A549 (cell line): ENCODE results near the gene ROR1. TPM values are rescaled to one million over a fixed set of nuclear protein-coding genes. Genes with fewer than 3 reads are reported as not detected.

Experiments used
- ATAC-seq, 2 experiments: fragments of 200-7000 bp in 1 of 2; fragments of >200 bp in 1 of 2; cut with Nextera tagmentation in 1 of 2; cut with Tn5 transposase in 1 of 2; 3 replicates each; pipeline versions ENCODE4 v1.8.0 to v1.9.1; 2018 to 2020; ENCODE audit warnings: mild to moderate bottlenecking in 1 of 2, moderate library complexity in 1 of 2
- CTCF ChIA-PET: fragments of 300-600 bp; sonication (Branson Sonifier 250); formaldehyde crosslinking; extraction: SDS; loops from one replicate; lab custom pipeline; 2021; ENCODE audit warnings: antibody characterized with exemption, inconsistent platforms; lab: Yijun Ruan, JAX
- POLR2A ChIA-PET: fragments of 350-600 bp; formaldehyde crosslinking; extraction: SDS; loops from one replicate; lab custom pipeline; 2021; ENCODE audit warnings: antibody characterized with exemption, inconsistent platforms; lab: Yijun Ruan, JAX
- DNase-seq, 2 experiments: peaks; one replicate each; pipeline versions ENCODE4 v3.0.0 to v3.0.0-alpha.2; 2011 to 2016; ENCODE audit warnings: low read depth in 1 of 2, low spot score in 1 of 2
- FAIRE-seq: peaks from 2 replicates; lab custom pipeline; 2011; peaks lifted over from hg19 to GRCh38; lab: Jason Lieb, UNC
- H3K27ac ChIP-seq, 2 experiments: fragments of >200 bp; sonication (Bioruptor Twin); formaldehyde crosslinking; 3 replicates each; pipeline ENCODE4 v1.5.1; 2016 to 2017
- H3K4me1 ChIP-seq: fragments of >200 bp; sonication (Bioruptor Twin); formaldehyde crosslinking; 3 replicates; pipeline ENCODE4 v1.6.1; 2016
- H3K4me2 ChIP-seq: fragments of >200 bp; sonication (Bioruptor Twin); formaldehyde crosslinking; 3 replicates; pipeline ENCODE4 v1.6.1; 2016
- H3K4me3 ChIP-seq: fragments of >200 bp; sonication (Bioruptor Twin); formaldehyde crosslinking; 3 replicates; pipeline ENCODE4 v1.5.1; 2016
- H3K9me3 ChIP-seq: fragments of >200 bp; sonication (Bioruptor Twin); formaldehyde crosslinking; 3 replicates; pipeline ENCODE4 v1.6.1; 2016
- CBX2 ChIP-seq: fragments of 200-600 bp; sonication (generic); IDR thresholded peaks from 2 replicates; pipeline ENCODE4 v1.6.1; 2016; ENCODE audit warnings: low read depth, mild to moderate bottlenecking, borderline replicate concordance
- EHF ChIP-seq: fragments of 250-450 bp; sonication (Bioruptor Pico); IDR thresholded peaks from 2 replicates; pipeline ENCODE4 v1.5.0; 2020; ENCODE audit warnings: mild to moderate bottlenecking
- EP300 ChIP-seq, 2 experiments: fragments of >200 bp; sonication (Bioruptor Twin); formaldehyde crosslinking; IDR thresholded peaks; 2 replicates in 1 of 2; 3 replicates in 1 of 2; pipeline ENCODE4 v1.6.1; 2016 to 2017
- ESRRA ChIP-seq: fragments of 150-350 bp; IDR thresholded peaks from 2 replicates; pipeline ENCODE4 v1.6.1; 2014; ENCODE audit warnings: mild to moderate bottlenecking, low read length, borderline replicate concordance
- HMGXB4 ChIP-seq: fragments of 250-450 bp; sonication (Bioruptor Pico); IDR thresholded peaks from 2 replicates; pipeline ENCODE4 v1.5.0; 2021; ENCODE audit warnings: mild to moderate bottlenecking, moderate library complexity, borderline replicate concordance
- HOXA7 ChIP-seq: fragments of 250-450 bp; sonication (Bioruptor Pico); IDR thresholded peaks from 2 replicates; pipeline ENCODE4 v1.5.0; 2020; ENCODE audit warnings: mild to moderate bottlenecking, moderate library complexity
- HOXB13 ChIP-seq: fragments of 250-450 bp; sonication (Bioruptor Pico); IDR thresholded peaks from 2 replicates; pipeline ENCODE4 v1.5.0; 2020; ENCODE audit warnings: low read depth, mild to moderate bottlenecking, moderate library complexity
- HOXB5 ChIP-seq: fragments of 250-450 bp; sonication (Bioruptor Pico); IDR thresholded peaks from 2 replicates; pipeline ENCODE4 v1.5.0; 2020; ENCODE audit warnings: mild to moderate bottlenecking, moderate library complexity
- MAX ChIP-seq: IDR thresholded peaks from 2 replicates; pipeline ENCODE4 v1.6.1; 2012
- NPAS2 ChIP-seq: fragments of 250-450 bp; sonication (Bioruptor Pico); IDR thresholded peaks from 2 replicates; pipeline ENCODE4 v1.8.0; 2022; ENCODE audit warnings: mild to moderate bottlenecking, moderate library complexity, borderline replicate concordance
- NR3C1 ChIP-seq: fragments of >200 bp; sonication (Bioruptor Twin); formaldehyde crosslinking; IDR thresholded peaks from 3 replicates; pipeline ENCODE4 v1.6.1; 2017
- PHF8 ChIP-seq: fragments of 200-600 bp; sonication (generic); IDR thresholded peaks from 2 replicates; pipeline ENCODE4 v1.6.1; 2016; ENCODE audit warnings: low read depth, mild to moderate bottlenecking, antibody characterized with exemption, moderate library complexity, borderline replicate concordance
- POLR2AphosphoS2 ChIP-seq: conservative IDR thresholded peaks from 2 replicates; pipeline ENCODE4 v1.6.1; 2012; ENCODE audit warnings: low read length, improper control_type of control experiment, inconsistent platforms
- RCOR1 ChIP-seq: fragments of 150-350 bp; IDR thresholded peaks from 2 replicates; pipeline ENCODE4 v1.6.1; 2014; ENCODE audit warnings: antibody characterized with exemption, low read length, low read depth
- RFX5 ChIP-seq: fragments of 450-650 bp; IDR thresholded peaks from 2 replicates; pipeline ENCODE4 v1.7.1; 2014; ENCODE audit warnings: antibody characterized with exemption, mild to moderate bottlenecking, moderate library complexity
- TFCP2L1 ChIP-seq: fragments of 250-450 bp; sonication (Bioruptor Pico); IDR thresholded peaks from 2 replicates; pipeline ENCODE4 v1.5.0; 2021; ENCODE audit warnings: mild to moderate bottlenecking
- ZC3H11A ChIP-seq: fragments of 450-650 bp; IDR thresholded peaks from 2 replicates; pipeline ENCODE4 v1.6.1; 2014; ENCODE audit warnings: antibody characterized with exemption, mild to moderate bottlenecking
- WGBS: methylation state at CpG from one replicate; pipeline ENCODE4 v1.1.6; 2017; ENCODE audit errors: missing lambda C conversion rate; 5-methylcytosine and 5-hydroxymethylcytosine counted together
- polyA plus RNA-seq, 4 experiments: library from polyadenylated mRNA; depleted of rRNA in 3 of 4; stranded (reverse); fragments of >200 nt; fragmentation: RNase III in 1 of 4; extraction: RNeasy Plus Mini Kit Qiagen cat#74134 plus additional on column Dnase treatment in 1 of 4; gene quantifications; 2 replicates in 3 of 4; 3 replicates in 1 of 4; pipeline ENCODE4 v1.2.3, GENCODE V29; 2011 to 2017
- TF ChIP-seq, protein P1 (sequence below): IDR thresholded peaks from 2 replicates; pipeline ENCODE4 v1.6.1; 2012; ENCODE audit warnings: low read depth, borderline replicate concordance
- TF ChIP-seq, protein P2 (sequence below): fragments of 200-600 bp; sonication (generic); IDR thresholded peaks from 2 replicates; pipeline ENCODE4 v1.6.1; 2016; ENCODE audit warnings: antibody characterized with exemption, mild to moderate bottlenecking, moderate library complexity

ROR1 gene
- polyA plus RNA-seq, 2 of the 4 experiments (the other 2 are of a cell fraction) = 6.5 to 19.0 TPM

GRCh38 chr1:63777965-63778880, 4.4 kb downstream of the ROR1 start:
- TF ChIP-seq ESRRA (no peak), MAX (no peak), RFX5 (no peak), TFCP2L1 (CRISPR knock-in tag) (no peak), EP300 (IDR thresholded peaks at IDR 0.05) (no peak), HOXB5 (CRISPR knock-in tag) (no peak), HOXB13 (CRISPR knock-in tag) (no peak), CBX2 (no peak), HMGXB4 (no peak), PHF8 (no peak), ZC3H11A (no peak), NPAS2 (CRISPR knock-in tag) (no peak)
- TF ChIP-seq, protein P1, sequence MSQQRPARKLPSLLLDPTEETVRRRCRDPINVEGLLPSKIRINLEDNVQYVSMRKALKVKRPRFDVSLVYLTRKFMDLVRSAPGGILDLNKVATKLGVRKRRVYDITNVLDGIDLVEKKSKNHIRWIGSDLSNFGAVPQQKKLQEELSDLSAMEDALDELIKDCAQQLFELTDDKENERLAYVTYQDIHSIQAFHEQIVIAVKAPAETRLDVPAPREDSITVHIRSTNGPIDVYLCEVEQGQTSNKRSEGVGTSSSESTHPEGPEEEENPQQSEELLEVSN = no peak
- TF ChIP-seq, all 56 proteins: peak for 0
- FAIRE-seq (no peak), DNase-seq (no peak), ATAC-seq (no peak)
- H3K9me3 ChIP-seq = no peaks in the 10 kb centered on the region
- ChIA-PET POLR2A (no interaction called here), CTCF (interaction anchor here (1.5 kb wide), 1 partner anchor 86 kb away, joined by 6 read pairs; no protein-coding TSS in a partner anchor)
- 83% methylated on average over 3 of the region's 3 CpGs for WGBS
- H3K4me2 ChIP-seq = peak overlapping the region; percentile 85; the same call in 2 of the 3 replicates
- peaks cover 49% of the 10 kb centered on the region for H3K4me1 ChIP-seq
- no peak overlapping the region for H3K4me3 ChIP-seq
- H3K27ac ChIP-seq = no peak overlapping the region

- no peak for DNase-seq
- 65% methylated on average over 7 of the region's 7 CpGs for WGBS
- FAIRE-seq = no peak
- H3K4me2 ChIP-seq = peak overlapping the region; percentile 20; the same call in 1 of the 3 replicates
- TF ChIP-seq ZC3H11A (no peak), CBX2 (no peak), RCOR1 (no peak), PHF8 (no peak), HOXA7 (CRISPR knock-in tag) (no peak), NR3C1 (no peak), EHF (CRISPR knock-in tag) (no peak), POLR2AphosphoS2 (no peak)
- TF ChIP-seq, protein P2, sequence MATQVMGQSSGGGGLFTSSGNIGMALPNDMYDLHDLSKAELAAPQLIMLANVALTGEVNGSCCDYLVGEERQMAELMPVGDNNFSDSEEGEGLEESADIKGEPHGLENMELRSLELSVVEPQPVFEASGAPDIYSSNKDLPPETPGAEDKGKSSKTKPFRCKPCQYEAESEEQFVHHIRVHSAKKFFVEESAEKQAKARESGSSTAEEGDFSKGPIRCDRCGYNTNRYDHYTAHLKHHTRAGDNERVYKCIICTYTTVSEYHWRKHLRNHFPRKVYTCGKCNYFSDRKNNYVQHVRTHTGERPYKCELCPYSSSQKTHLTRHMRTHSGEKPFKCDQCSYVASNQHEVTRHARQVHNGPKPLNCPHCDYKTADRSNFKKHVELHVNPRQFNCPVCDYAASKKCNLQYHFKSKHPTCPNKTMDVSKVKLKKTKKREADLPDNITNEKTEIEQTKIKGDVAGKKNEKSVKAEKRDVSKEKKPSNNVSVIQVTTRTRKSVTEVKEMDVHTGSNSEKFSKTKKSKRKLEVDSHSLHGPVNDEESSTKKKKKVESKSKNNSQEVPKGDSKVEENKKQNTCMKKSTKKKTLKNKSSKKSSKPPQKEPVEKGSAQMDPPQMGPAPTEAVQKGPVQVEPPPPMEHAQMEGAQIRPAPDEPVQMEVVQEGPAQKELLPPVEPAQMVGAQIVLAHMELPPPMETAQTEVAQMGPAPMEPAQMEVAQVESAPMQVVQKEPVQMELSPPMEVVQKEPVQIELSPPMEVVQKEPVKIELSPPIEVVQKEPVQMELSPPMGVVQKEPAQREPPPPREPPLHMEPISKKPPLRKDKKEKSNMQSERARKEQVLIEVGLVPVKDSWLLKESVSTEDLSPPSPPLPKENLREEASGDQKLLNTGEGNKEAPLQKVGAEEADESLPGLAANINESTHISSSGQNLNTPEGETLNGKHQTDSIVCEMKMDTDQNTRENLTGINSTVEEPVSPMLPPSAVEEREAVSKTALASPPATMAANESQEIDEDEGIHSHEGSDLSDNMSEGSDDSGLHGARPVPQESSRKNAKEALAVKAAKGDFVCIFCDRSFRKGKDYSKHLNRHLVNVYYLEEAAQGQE = no peak
- TF ChIP-seq, all 56 proteins: peak for 0
- ATAC-seq = no peak
- POLR2A ChIA-PET = no interaction called here
- Histone ChIP-seq H3K9me3 (no peaks in the 10 kb centered on the region), H3K27ac (no peak overlapping the region), H3K4me3 (no peak overlapping the region), H3K4me1 (peaks cover 53% of the 10 kb centered on the region)
- CTCF ChIA-PET = interaction anchor here (1.9 to 2.0 kb wide), 2 partner anchors 88 to 358 kb away, joined by 5 to 6 read pairs; no protein-coding TSS in a partner anchor
These were observed 5.8 kb downstream of the ROR1 start for GRCh38 chr1:63779338-63780211.
